MV-4-11 (cell line): ENCODE results near the gene LHFPL3.

Experiments used
- DNase-seq: peaks from one replicate; lab custom pipeline; 2025; lab: John Stamatoyannopoulos, UW

Gene LHFPL3

GRCh38 chr7:104800307-104800706 is 471.9 kb downstream of the LHFPL3 start:
- no peak for DNase-seq

GRCh38 chr7:104801022-104801421 is 472.6 kb downstream of the LHFPL3 start:
- DNase-seq, result no peak

- DNase-seq, result no peak
Measured at GRCh38 chr7:104803931-104804330, 475.5 kb downstream of the LHFPL3 start.

- DNase-seq, result peak; percentile 11
Measured at GRCh38 chr7:104804696-104805095, 476.3 kb downstream of the LHFPL3 start.

- DNase-seq, result no peak
Measured at GRCh38 chr7:104805449-104806317, 477.3 kb downstream of the LHFPL3 start.

- DNase-seq, result no peak
Measured at GRCh38 chr7:104807671-104808070, 479.3 kb downstream of the LHFPL3 start.

- no peak for DNase-seq
Measured at GRCh38 chr7:104809906-104810305, 481.5 kb downstream of the LHFPL3 start.

- DNase-seq, result no peak
Measured at GRCh38 chr7:104814126-104814525, 485.7 kb downstream of the LHFPL3 start.

GRCh38 chr7:104814671-104815400 is 486.4 kb downstream of the LHFPL3 start:
- no peak for DNase-seq

GRCh38 chr7:104816537-104816936 is 488.1 kb downstream of the LHFPL3 start:
- DNase-seq, result no peak

- no peak for DNase-seq
Measured at GRCh38 chr7:104818961-104819880, 490.8 kb downstream of the LHFPL3 start.

- DNase-seq, result no peak
Measured at GRCh38 chr7:104820836-104821535, 492.6 kb downstream of the LHFPL3 start.

GRCh38 chr7:104823177-104823576 is 494.8 kb downstream of the LHFPL3 start:
- no peak for DNase-seq

- DNase-seq, result no peak
Measured at GRCh38 chr7:104825099-104825498, 496.7 kb downstream of the LHFPL3 start.

GRCh38 chr7:104826135-104826534 is 497.7 kb downstream of the LHFPL3 start:
- DNase-seq, result no peak

- no peak for DNase-seq
Measured at GRCh38 chr7:104836976-104837375, 508.6 kb downstream of the LHFPL3 start.

GRCh38 chr7:104838537-104839299 is 510.3 kb downstream of the LHFPL3 start:
- DNase-seq, result peak; percentile 43

- DNase-seq, result no peak
Measured at GRCh38 chr7:104839842-104840241, 511.4 kb downstream of the LHFPL3 start.

GRCh38 chr7:104841798-104842197 is 513.4 kb downstream of the LHFPL3 start:
- DNase-seq, result no peak

- DNase-seq, result no peak
Measured at GRCh38 chr7:104843198-104843597, 514.8 kb downstream of the LHFPL3 start.

- no peak for DNase-seq
Measured at GRCh38 chr7:104845557-104845956, 517.2 kb downstream of the LHFPL3 start.
